B cell (primary cell): ENCODE data around the gene CHRNA1. TPM values are rescaled to one million over a fixed set of nuclear protein-coding genes. Genes with fewer than 3 reads are reported as not detected.

Source experiments
- ATAC-seq: fragments of 200-7000 bp; cut with Tn5 transposase; one replicate; pipeline ENCODE4 v1.10.0; 2021; ENCODE audit warnings: low read depth, mild to moderate bottlenecking, moderate number of reproducible peaks, moderate library complexity
- CTCF ChIA-PET: fragments of 350-600 bp; sonication (Branson Sonifier 250); formaldehyde crosslinking; loops from one replicate; lab custom pipeline; 2021; ENCODE audit warnings: antibody characterized with exemption, inconsistent platforms; lab: Charles Lee
- POLR2A ChIA-PET: fragments of 350-600 bp; sonication (Branson Sonifier 250); formaldehyde crosslinking; loops from one replicate; lab custom pipeline; 2021; ENCODE audit warnings: antibody characterized with exemption; lab: Charles Lee
- DNase-seq: peaks from one replicate; pipeline ENCODE4 v3.0.0; 2013
- H2AFZ ChIP-seq: 2 replicates; pipeline ENCODE4 v1.6.1; 2012; ENCODE audit warnings: mild to moderate bottlenecking, low read depth, low read length; ENCODE audit not compliant: insufficient read depth, poor library complexity, severe bottlenecking
- H3K27ac ChIP-seq, 2 donors: 1 replicate in 1 of 2; 2 replicates in 1 of 2; pipeline ENCODE4 v1.5.1; 2012 to 2013; ENCODE audit warnings: low read length in 2 of 2, mild to moderate bottlenecking in 2 of 2, moderate library complexity in 1 of 2
- H3K27me3 ChIP-seq, 4 experiments: fragments of 200-600 bp in 1 of 4; sonication (generic) in 1 of 4; replicated peaks in 1 of 4; 1 replicate in 2 of 4; 2 replicates in 2 of 4; pipeline versions ENCODE4 v1.6.1 to v1.7.0; 2013 to 2016; ENCODE audit warnings: low read length in 3 of 4, mild to moderate bottlenecking in 2 of 4, mixed read lengths in 1 of 4, moderate library complexity in 1 of 4; ENCODE audit not compliant: insufficient read depth in 4 of 4, control insufficient read depth in 3 of 4; ENCODE audit errors: control extremely low read depth in 1 of 4
- H3K36me3 ChIP-seq, 2 experiments: replicated peaks in 1 of 2; 1 replicate in 1 of 2; 2 replicates in 1 of 2; pipeline versions ENCODE4 v1.6.1 to v1.7.1; 2013; ENCODE audit warnings: low read length in 1 of 2; ENCODE audit not compliant: insufficient read depth in 2 of 2, control insufficient read depth in 1 of 2; ENCODE audit errors: control extremely low read depth in 1 of 2, extremely low read depth in 1 of 2
- H3K4me1 ChIP-seq, 2 donors: fragments of 200-600 bp in 1 of 2; sonication (generic) in 1 of 2; 1 replicate in 1 of 2; 2 replicates in 1 of 2; pipeline versions ENCODE4 v1.5.1 to v1.6.1; 2013 to 2017; ENCODE audit warnings: low read length in 2 of 2; ENCODE audit not compliant: control insufficient read depth in 2 of 2, insufficient read depth in 2 of 2
- H3K4me2 ChIP-seq: replicated peaks from 2 replicates; pipeline ENCODE3; 2012; ENCODE audit warnings: mild to moderate bottlenecking, low read depth, low read length; ENCODE audit not compliant: poor library complexity, severe bottlenecking
- H3K4me3 ChIP-seq, 5 experiments: fragments of 200-600 bp in 1 of 5; sonication (generic) in 1 of 5; 1 replicate in 3 of 5; 2 replicates in 2 of 5; pipeline versions ENCODE4 v1.5.1 to v1.7.0; 2011 to 2016; ENCODE audit warnings: low read length in 4 of 5, mild to moderate bottlenecking in 4 of 5, low read depth in 2 of 5, control low read depth in 1 of 5, moderate library complexity in 1 of 5; ENCODE audit not compliant: insufficient read depth in 1 of 5; ENCODE audit errors: control extremely low read depth in 1 of 5, extremely low read depth in 1 of 5
- H3K79me2 ChIP-seq: fragments of 200-600 bp; sonication (generic); one replicate; pipeline ENCODE4 v1.6.0; 2016; ENCODE audit warnings: low read length; ENCODE audit not compliant: control insufficient read depth, insufficient read depth
- H3K9ac ChIP-seq: fragments of 200-600 bp; sonication (generic); 2 replicates; pipeline ENCODE4 v1.6.1; 2017; ENCODE audit warnings: mild to moderate bottlenecking, low read length, moderate library complexity
- H3K9me3 ChIP-seq, 3 donors: one replicate each; pipeline versions ENCODE4 v1.6.1 to v1.7.1; 2013; ENCODE audit warnings: low read length in 2 of 3; ENCODE audit not compliant: control insufficient read depth in 2 of 3, insufficient read depth in 1 of 3; ENCODE audit errors: control extremely low read depth in 1 of 3
- H4K20me1 ChIP-seq: 2 replicates; pipeline ENCODE4 v1.6.0; 2012; ENCODE audit warnings: mild to moderate bottlenecking, low read length; ENCODE audit not compliant: insufficient read depth, control insufficient read depth, poor library complexity, severe bottlenecking
- H3K27ac Mint-ChIP-seq: one replicate; pipeline ENCODE4 v1.8.0; 2021; ENCODE audit warnings: mixed read lengths
- H3K27me3 Mint-ChIP-seq: one replicate; pipeline ENCODE4 v1.8.0; 2021; ENCODE audit warnings: mixed read lengths
- H3K4me1 Mint-ChIP-seq: one replicate; pipeline ENCODE4 v1.8.0; 2021; ENCODE audit warnings: mixed read lengths
- H3K4me3 Mint-ChIP-seq: one replicate; pipeline ENCODE4 v1.8.0; 2021; ENCODE audit warnings: mixed read lengths
- H3K9me3 Mint-ChIP-seq: one replicate; pipeline ENCODE4 v1.8.0; 2022; ENCODE audit warnings: mixed read lengths; ENCODE audit not compliant: insufficient read depth
- CTCF ChIP-seq: fragments of 200-600 bp; IDR thresholded peaks from one replicate; pipeline ENCODE4 v1.8.0; 2022; ENCODE audit warnings: antibody characterized with exemption, mild to moderate bottlenecking
- EZH2 ChIP-seq: IDR thresholded peaks from 2 replicates; pipeline ENCODE4 v1.6.1; 2012; ENCODE audit warnings: borderline replicate concordance, low read depth, mild to moderate bottlenecking, moderate library complexity, low read length; ENCODE audit not compliant: insufficient read depth, poor library complexity, severe bottlenecking
- WGBS: methylation state at CpG from one replicate; pipeline ENCODE4 v1.1.5; 2013; ENCODE audit warnings: missing lambda C conversion rate; ENCODE audit not compliant: insufficient coverage; 5-methylcytosine and 5-hydroxymethylcytosine counted together
- intact Hi-C: fragments of 100-400 bp; cut with micrococcal nuclease; formaldehyde crosslinking; loops from one replicate; pipeline ENCODE4 v1.10.0; 2022
- polyA plus RNA-seq: library from polyadenylated mRNA; depleted of rRNA; stranded (reverse); fragments of >200 nt; gene quantifications from 2 replicates; pipeline ENCODE4 v1.2.3, GENCODE V29; 2012
- total RNA-seq, 2 donors: library from RNA; stranded (reverse); fragments of 120-200 nt in 1 of 2; gene quantifications; 1 replicate in 1 of 2; 2 replicates in 1 of 2; pipeline versions ENCODE4 v1.2.3 to v1.2.4, GENCODE V29; 2013 to 2022

Gene CHRNA1
- total and polyA plus RNA-seq, 2 donors (not counting 1 experiment from before 2014, with no cell fraction given): 0.20 to 0.22 TPM

GRCh38 chr2:174752403-174753037 is 11.8 kb downstream of the CHRNA1 start:
- Histone ChIP-seq H3K9me3 (no peaks in the 10 kb centered on the region), H3K9ac (peak overlapping the region; percentile 16), H3K27ac (peak overlapping the region; percentile 48 to 75), H3K4me3 (peak overlapping the region in 1 of 5 experiments; percentile 3), H4K20me1 (no peaks in the 10 kb centered on the region), H3K27me3 (peaks cover 0 to 13% (median 0%) of the 10 kb centered on the region in 4 experiments), H3K36me3 (no peaks in the 10 kb centered on the region), H3K79me2 (no peaks in the 10 kb centered on the region), H3K4me1 (peaks cover 44 to 49% of the 10 kb centered on the region in 2 donors), H3K4me2 (peak overlapping the region; percentile 49), H2AFZ (no peak overlapping the region)
- ChIA-PET CTCF (interaction anchor here (0.7 kb wide), 1 partner anchor 1249 kb away, joined by 3 read pairs; no protein-coding TSS in a partner anchor), POLR2A (interaction anchor here (0.7 kb wide), 1 partner anchor 39 kb away, joined by 3 read pairs; no protein-coding TSS in a partner anchor)
- intact Hi-C loops: loop anchor here (5.0 kb wide), 2 partner anchors 415 to 430 kb away; partner anchors contain the start of genes ATF2 and ATP5MC3
- Mint-ChIP-seq H3K9me3 (no peaks in the 10 kb centered on the region), H3K27ac (peak overlapping the region; percentile 92), H3K4me1 (peaks cover 47% of the 10 kb centered on the region), H3K4me3 (peak overlapping the region; percentile 73), H3K27me3 (peaks cover 3% of the 10 kb centered on the region)
- peak; percentile 39 for ATAC-seq
- peak; percentile 70 for DNase-seq
- TF ChIP-seq CTCF (no peak), EZH2 (no peak)
- WGBS: 50% methylated on average over 2 of the region's 4 CpGs

GRCh38 chr2:174750923-174751441 is 13.3 kb downstream of the CHRNA1 start:
- H3K9me3 Mint-ChIP-seq: no peaks in the 10 kb centered on the region
- H3K4me3 Mint-ChIP-seq: peak overlapping the region; percentile 59
- Histone ChIP-seq H4K20me1 (no peaks in the 10 kb centered on the region), H2AFZ (no peak overlapping the region), H3K79me2 (no peaks in the 10 kb centered on the region), H3K4me1 (peaks cover 44 to 49% of the 10 kb centered on the region in 2 donors), H3K9me3 (no peaks in the 10 kb centered on the region), H3K9ac (no peak overlapping the region), H3K27me3 (peaks cover 0 to 6% (median 0%) of the 10 kb centered on the region in 4 experiments), H3K4me3 (peak overlapping the region in 1 of 5 experiments; percentile 38), H3K27ac (peak overlapping the region; percentile 41 to 79), H3K4me2 (peak overlapping the region; percentile 61), H3K36me3 (no peaks in the 10 kb centered on the region)
- POLR2A ChIA-PET: no interaction called here
- peak overlapping the region; percentile 92 for H3K27ac Mint-ChIP-seq
- TF ChIP-seq EZH2 (no peak), CTCF (peak; percentile 25)
- DNase-seq: peak; percentile 83
- CTCF ChIA-PET: interaction anchor here (1.0 to 3.3 kb wide), 3 partner anchors 10 to 234 kb away, joined by 4 to 59 read pairs (median 36); no protein-coding TSS in a partner anchor
- peak; percentile 46 for ATAC-seq
- WGBS: 27% methylated on average over 2 of the region's 5 CpGs
- intact Hi-C loops: loop anchor here (2.0 to 5.0 kb wide), 3 partner anchors 158 to 431 kb away; partner anchors contain the start of genes ATF2 and ATP5MC3
- peaks cover 47% of the 10 kb centered on the region for H3K4me1 Mint-ChIP-seq
- H3K27me3 Mint-ChIP-seq: peaks cover 3% of the 10 kb centered on the region
